Chondrocyte (in vitro differentiated cells): ENCODE measurements around the gene AMIGO2. TPM values are rescaled to one million over a fixed set of nuclear protein-coding genes. Genes with fewer than 3 reads are reported as not detected.

Experiments
- DNase-seq: peaks from one replicate; pipeline ENCODE4 v3.0.0; 2021; ENCODE audit warnings: mixed read lengths, low spot score
- H3K27ac Mint-ChIP-seq: one replicate; pipeline ENCODE4 v1.8.0; 2021; ENCODE audit warnings: mild to moderate bottlenecking, moderate library complexity, mixed read lengths; ENCODE audit not compliant: unreplicated experiment
- H3K27me3 Mint-ChIP-seq: 2 replicates; pipeline ENCODE4 v1.8.0; 2021; ENCODE audit warnings: low read depth, mixed read lengths
- H3K36me3 Mint-ChIP-seq: 2 replicates; pipeline ENCODE4 v1.8.0; 2021; ENCODE audit warnings: low read depth, mixed read lengths
- H3K4me1 Mint-ChIP-seq: 2 replicates; pipeline ENCODE4 v1.8.0; 2021; ENCODE audit warnings: low read depth, mild to moderate bottlenecking, mixed read lengths
- H3K4me3 Mint-ChIP-seq: one replicate; pipeline ENCODE4 v1.8.0; 2021; ENCODE audit warnings: mild to moderate bottlenecking, moderate library complexity, mixed read lengths; ENCODE audit not compliant: unreplicated experiment
- H3K9me3 Mint-ChIP-seq: 2 replicates; pipeline ENCODE4 v1.8.0; 2021; ENCODE audit warnings: low read depth, mixed read lengths
- total RNA-seq: library from RNA; stranded (reverse); gene quantifications from 3 replicates; pipeline ENCODE4 v1.2.1, GENCODE V29; 2021
- TF ChIP-seq, protein P1 (sequence below): fragments of 200-600 bp; sonication (generic); IDR thresholded peaks from 2 replicates; pipeline ENCODE4 v1.5.0; 2021; ENCODE audit warnings: antibody characterized with exemption, mild to moderate bottlenecking, moderate library complexity

AMIGO2 gene
- total RNA-seq, 1 donor from 2014 or later = 153 TPM

DNA sequence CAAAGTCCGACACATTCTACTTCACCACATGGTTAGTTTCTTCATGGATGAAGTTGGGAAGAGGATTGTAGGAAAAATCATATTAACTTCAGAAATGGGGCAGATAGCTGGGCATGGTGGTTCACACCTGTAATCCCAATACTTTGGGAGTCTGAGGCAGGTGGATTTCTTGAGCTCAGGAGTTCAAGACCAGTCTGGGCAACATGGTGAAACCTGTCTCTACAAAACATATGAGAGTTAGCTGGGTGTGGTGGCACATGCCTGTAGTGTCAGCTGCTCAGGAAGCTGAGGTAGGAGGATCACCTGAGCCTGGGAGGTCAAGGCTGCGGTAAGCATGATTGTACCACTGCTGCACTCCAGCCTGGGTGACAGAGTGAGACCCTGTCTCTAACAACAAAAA, 49.9 kb downstream of the AMIGO2 start:
- no peaks in the 10 kb centered on the region for H3K9me3 Mint-ChIP-seq
- TF ChIP-seq, protein P1, sequence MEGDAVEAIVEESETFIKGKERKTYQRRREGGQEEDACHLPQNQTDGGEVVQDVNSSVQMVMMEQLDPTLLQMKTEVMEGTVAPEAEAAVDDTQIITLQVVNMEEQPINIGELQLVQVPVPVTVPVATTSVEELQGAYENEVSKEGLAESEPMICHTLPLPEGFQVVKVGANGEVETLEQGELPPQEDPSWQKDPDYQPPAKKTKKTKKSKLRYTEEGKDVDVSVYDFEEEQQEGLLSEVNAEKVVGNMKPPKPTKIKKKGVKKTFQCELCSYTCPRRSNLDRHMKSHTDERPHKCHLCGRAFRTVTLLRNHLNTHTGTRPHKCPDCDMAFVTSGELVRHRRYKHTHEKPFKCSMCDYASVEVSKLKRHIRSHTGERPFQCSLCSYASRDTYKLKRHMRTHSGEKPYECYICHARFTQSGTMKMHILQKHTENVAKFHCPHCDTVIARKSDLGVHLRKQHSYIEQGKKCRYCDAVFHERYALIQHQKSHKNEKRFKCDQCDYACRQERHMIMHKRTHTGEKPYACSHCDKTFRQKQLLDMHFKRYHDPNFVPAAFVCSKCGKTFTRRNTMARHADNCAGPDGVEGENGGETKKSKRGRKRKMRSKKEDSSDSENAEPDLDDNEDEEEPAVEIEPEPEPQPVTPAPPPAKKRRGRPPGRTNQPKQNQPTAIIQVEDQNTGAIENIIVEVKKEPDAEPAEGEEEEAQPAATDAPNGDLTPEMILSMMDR = no peak
- no peak overlapping the region for H3K4me3 Mint-ChIP-seq
- peaks cover 27% of the 10 kb centered on the region for H3K4me1 Mint-ChIP-seq
- no peak overlapping the region for H3K27ac Mint-ChIP-seq
- no peaks in the 10 kb centered on the region for H3K27me3 Mint-ChIP-seq
- no peaks in the 10 kb centered on the region for H3K36me3 Mint-ChIP-seq
- DNase-seq = no peak

DNA sequence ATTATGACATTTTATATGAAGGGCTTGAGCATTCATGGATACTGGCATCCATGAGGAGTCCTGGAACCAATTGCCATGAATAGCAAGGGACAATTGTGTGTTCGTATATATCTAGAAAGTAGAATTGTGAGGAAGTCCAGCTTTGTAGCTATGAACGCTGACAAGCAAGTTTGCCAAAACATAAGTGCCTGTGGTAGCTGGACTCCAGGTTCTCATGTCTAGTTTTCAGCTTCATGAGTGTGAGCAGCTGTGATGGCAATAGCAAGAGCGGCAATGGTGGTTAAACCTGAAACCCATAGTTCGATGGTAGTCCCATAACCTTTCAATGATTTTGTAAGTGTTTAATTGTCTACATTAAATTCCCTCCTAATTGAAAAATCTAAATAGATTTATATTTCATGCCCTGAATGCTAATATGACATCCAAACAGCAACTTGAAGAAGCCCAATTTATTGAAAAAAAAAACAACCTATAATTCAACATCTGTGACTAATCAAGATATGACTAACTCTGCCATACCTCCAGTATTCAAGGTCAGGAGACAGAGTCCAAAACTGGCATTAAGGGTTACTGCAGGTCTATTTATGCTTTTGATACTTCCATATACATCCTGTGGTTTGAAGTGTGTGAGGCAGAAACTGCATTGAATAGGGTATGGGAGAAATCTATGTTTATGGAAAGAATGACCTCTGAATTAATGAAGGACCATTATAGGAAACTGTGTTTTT, 50.6 kb downstream of the AMIGO2 start:
- Mint-ChIP-seq H3K36me3 (no peaks in the 10 kb centered on the region), H3K4me1 (peaks cover 19% of the 10 kb centered on the region), H3K27me3 (no peaks in the 10 kb centered on the region), H3K9me3 (no peaks in the 10 kb centered on the region), H3K4me3 (no peak overlapping the region), H3K27ac (no peak overlapping the region)
- DNase-seq = no peak
- TF ChIP-seq, protein P1 = no peak

DNA sequence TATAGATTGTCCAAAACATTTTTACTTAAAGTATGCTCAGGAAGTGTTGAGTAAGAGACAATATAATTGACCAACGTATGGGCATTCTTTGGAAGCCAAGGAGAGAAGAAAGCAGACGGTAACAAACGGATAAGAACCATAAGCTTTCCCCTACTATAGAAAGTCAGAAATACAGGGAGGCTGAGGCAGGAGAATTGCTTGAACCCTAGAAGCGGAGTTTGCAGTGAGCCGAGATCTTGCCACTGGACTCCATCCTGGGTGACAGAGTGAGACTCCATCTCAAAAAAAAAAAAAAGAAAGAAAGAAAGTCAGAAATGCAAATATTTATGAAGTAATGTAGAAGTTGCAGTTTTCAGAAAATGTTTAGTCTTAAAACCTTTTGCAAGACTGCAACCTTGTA, 51.6 kb downstream of the AMIGO2 start:
- TF ChIP-seq, protein P1 = no peak

More for the DNA sequence above, 51.6 kb downstream of the AMIGO2 start:
- H3K4me3 Mint-ChIP-seq = no peak overlapping the region
- DNase-seq = no peak
- H3K27me3 Mint-ChIP-seq = no peaks in the 10 kb centered on the region
- H3K27ac Mint-ChIP-seq = no peak overlapping the region
- peaks cover 14% of the 10 kb centered on the region for H3K4me1 Mint-ChIP-seq
- H3K9me3 Mint-ChIP-seq = no peaks in the 10 kb centered on the region
- no peaks in the 10 kb centered on the region for H3K36me3 Mint-ChIP-seq

Other genes with a start within 250 kb of the AMIGO2 start
- gene PCED1B, start 338 bp downstream of the AMIGO2 start, total RNA-seq = 2.3 to 3.8 TPM (median 3.0 TPM) in 3 replicates